Esophagus muscularis mucosa (tissue), 3 donors: ENCODE data around the gene LRAT.
"Not testable (repeated sequence)": the region's sequence is repeated elsewhere in the genome, so short reads cannot be mapped to it uniquely, and the experiment has no call there.

Experiments used
- POLR2A ChIP-seq: fragments of 450-650 bp; IDR thresholded peaks from one replicate; pipeline ENCODE4 v1.6.1; 2017; ENCODE audit warnings: antibody characterized with exemption, moderate library complexity, mild to moderate bottlenecking, low read depth
- TF ChIP-seq, protein P1 (sequence below), 3 experiments: fragments of 200-600 bp in 2 of 3; fragments of 450-650 bp in 1 of 3; sonication (generic) in 2 of 3; IDR thresholded peaks; one replicate each; pipeline ENCODE4 v1.5.1; 2017 to 2019; ENCODE audit warnings: antibody characterized with exemption in 3 of 3, mild to moderate bottlenecking in 2 of 3, moderate library complexity in 1 of 3

DNA sequence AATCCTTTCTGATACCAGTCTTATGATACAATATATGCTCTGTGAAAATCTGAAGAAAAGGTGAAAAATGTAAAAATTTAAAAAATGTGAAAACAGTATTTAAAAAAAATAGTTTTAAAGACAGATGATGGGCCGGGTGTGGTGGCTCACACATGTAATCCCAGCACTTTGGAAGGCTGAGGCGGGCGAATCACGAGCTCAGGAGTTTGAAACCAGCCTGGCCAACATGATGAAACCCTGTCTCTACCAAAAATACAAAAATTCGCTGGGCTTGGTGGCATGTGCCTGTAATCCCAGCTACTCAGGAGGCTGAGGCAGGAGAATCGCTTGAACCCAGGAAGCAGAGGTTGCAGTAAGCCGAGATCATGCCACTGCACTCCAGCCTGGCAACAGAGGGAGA, 20.2 kb upstream of the LRAT start:
- TF ChIP-seq, protein P1, sequence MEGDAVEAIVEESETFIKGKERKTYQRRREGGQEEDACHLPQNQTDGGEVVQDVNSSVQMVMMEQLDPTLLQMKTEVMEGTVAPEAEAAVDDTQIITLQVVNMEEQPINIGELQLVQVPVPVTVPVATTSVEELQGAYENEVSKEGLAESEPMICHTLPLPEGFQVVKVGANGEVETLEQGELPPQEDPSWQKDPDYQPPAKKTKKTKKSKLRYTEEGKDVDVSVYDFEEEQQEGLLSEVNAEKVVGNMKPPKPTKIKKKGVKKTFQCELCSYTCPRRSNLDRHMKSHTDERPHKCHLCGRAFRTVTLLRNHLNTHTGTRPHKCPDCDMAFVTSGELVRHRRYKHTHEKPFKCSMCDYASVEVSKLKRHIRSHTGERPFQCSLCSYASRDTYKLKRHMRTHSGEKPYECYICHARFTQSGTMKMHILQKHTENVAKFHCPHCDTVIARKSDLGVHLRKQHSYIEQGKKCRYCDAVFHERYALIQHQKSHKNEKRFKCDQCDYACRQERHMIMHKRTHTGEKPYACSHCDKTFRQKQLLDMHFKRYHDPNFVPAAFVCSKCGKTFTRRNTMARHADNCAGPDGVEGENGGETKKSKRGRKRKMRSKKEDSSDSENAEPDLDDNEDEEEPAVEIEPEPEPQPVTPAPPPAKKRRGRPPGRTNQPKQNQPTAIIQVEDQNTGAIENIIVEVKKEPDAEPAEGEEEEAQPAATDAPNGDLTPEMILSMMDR (IDR thresholded peaks at IDR 0.05) = not testable (repeated sequence)
- not testable (repeated sequence) for TF ChIP-seq POLR2A
